Uterus (tissue), 4 donors: ENCODE results near the gene FMOD. TPM values are rescaled to one million over a fixed set of nuclear protein-coding genes. Genes with fewer than 3 reads are reported as not detected.
A peak's percentile ranks its signal among the peaks of the same experiment; 100 is the strongest.

Experiments
- DNase-seq, 2 donors: peaks; one replicate each; pipeline ENCODE4 v3.0.0-alpha.2; 2019 to 2020
- H3K27ac ChIP-seq, 2 donors: fragments of 200-600 bp; sonication (generic); 1 replicate in 1 of 2; 2 replicates in 1 of 2; pipeline ENCODE4 v1.5.1; 2016 to 2018
- H3K27me3 ChIP-seq, 2 donors: fragments of 200-600 bp; sonication (generic); one replicate each; pipeline ENCODE4 v1.5.1; 2018 to 2019; ENCODE audit warnings: control low read depth in 1 of 2
- H3K36me3 ChIP-seq, 2 donors: fragments of 200-600 bp; sonication (generic); one replicate each; pipeline ENCODE4 v1.5.1; 2019; ENCODE audit warnings: control low read depth in 1 of 2
- H3K4me1 ChIP-seq, 2 donors: fragments of 200-600 bp; sonication (generic); one replicate each; pipeline ENCODE4 v1.5.1; 2018 to 2019; ENCODE audit warnings: control low read depth in 1 of 2
- H3K4me3 ChIP-seq, 2 donors: fragments of 200-600 bp; sonication (generic); 1 replicate in 1 of 2; 2 replicates in 1 of 2; pipeline ENCODE4 v1.5.1; 2018 to 2019; ENCODE audit warnings: mild to moderate bottlenecking in 1 of 2
- H3K9me3 ChIP-seq, 2 donors: fragments of 200-600 bp; sonication (generic); one replicate each; pipeline ENCODE4 v1.5.1; 2019; ENCODE audit warnings: control low read depth in 1 of 2
- POLR2A ChIP-seq, 2 donors: fragments of 450-650 bp; IDR thresholded peaks; one replicate each; pipeline ENCODE4 v1.6.1; 2016; ENCODE audit warnings: antibody characterized with exemption in 2 of 2, mild to moderate bottlenecking in 1 of 2, moderate library complexity in 1 of 2
- intact Hi-C: fragments of 100-400 bp; cut with DNase I; formaldehyde crosslinking; loops from one replicate; pipeline ENCODE4 v1.15.1; 2023; ENCODE audit warnings: low total_unique reads
- total RNA-seq, 4 donors: library from RNA; depleted of rRNA in 3 of 4; stranded (reverse); fragments of >200 nt in 3 of 4; gene quantifications; one replicate each; pipeline versions ENCODE4 v1.1.0 to v1.2.4, GENCODE V29; 2014 to 2023
- TF ChIP-seq, protein P1 (sequence below), 4 experiments: fragments of 200-600 bp in 2 of 4; fragments of 450-650 bp in 2 of 4; sonication (generic) in 2 of 4; IDR thresholded peaks; one replicate each; pipeline ENCODE4 v1.5.1; 2016 to 2019; ENCODE audit warnings: antibody characterized with exemption in 4 of 4, mild to moderate bottlenecking in 2 of 4, moderate library complexity in 1 of 4
- donor health status: DM: yes; HTN: yes; CAD: no.

The FMOD gene
- total RNA-seq, 4 donors from 2014 or later = 41.8 to 119 (median 82.7) TPM

DNA sequence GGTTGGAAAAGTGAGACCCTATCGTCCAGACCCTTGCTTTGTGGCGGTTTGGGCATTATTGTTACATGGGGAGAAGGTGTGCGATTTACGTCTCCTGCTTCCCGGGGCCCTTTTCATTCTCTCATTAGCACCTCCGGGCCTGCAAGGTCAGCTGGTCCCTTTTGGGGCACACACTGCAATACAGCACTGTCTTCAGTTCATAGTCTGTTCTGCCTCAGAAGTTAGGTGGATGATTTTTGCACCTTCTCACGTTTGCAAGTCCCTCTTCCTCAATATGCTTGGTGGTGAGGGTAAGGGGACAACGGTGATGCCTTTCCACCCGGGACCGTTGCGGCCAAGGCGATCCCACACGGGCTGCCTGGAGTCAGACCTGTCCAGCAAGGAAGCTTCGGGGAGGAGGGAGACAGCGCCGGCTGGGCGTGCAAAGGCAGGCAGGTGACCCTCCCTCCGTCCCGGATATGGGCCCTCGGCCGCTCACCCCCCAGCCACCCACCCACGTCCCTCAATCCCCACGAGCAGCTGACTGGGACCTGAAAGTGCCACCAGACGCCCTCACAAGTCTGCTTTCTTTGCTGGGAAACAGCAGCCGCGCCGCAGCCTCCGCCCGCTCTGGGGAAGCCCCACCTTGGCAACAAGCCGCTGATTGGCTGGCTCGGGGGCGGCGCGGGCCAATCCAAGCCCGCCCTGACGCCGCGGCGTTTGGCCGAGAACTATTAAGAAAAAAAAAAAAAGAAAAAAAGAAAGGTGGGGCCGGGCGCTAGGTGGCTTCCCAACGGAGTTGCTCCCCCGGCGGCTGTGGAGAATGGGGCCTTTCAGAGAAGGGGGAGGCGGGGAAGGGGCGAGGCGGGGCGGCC lies 23.9 kb downstream of the FMOD start:
- Histone ChIP-seq H3K27me3 (no peaks in the 10 kb centered on the region), H3K9me3 (no peaks in the 10 kb centered on the region), H3K36me3 (no peaks in the 10 kb centered on the region), H3K4me1 (peaks cover 0 to 8% of the 10 kb centered on the region in 2 donors), H3K4me3 (peak overlapping the region; percentile 37 to 44), H3K27ac (peak overlapping the region; percentile 90 to 98)
- TF ChIP-seq, protein P1, sequence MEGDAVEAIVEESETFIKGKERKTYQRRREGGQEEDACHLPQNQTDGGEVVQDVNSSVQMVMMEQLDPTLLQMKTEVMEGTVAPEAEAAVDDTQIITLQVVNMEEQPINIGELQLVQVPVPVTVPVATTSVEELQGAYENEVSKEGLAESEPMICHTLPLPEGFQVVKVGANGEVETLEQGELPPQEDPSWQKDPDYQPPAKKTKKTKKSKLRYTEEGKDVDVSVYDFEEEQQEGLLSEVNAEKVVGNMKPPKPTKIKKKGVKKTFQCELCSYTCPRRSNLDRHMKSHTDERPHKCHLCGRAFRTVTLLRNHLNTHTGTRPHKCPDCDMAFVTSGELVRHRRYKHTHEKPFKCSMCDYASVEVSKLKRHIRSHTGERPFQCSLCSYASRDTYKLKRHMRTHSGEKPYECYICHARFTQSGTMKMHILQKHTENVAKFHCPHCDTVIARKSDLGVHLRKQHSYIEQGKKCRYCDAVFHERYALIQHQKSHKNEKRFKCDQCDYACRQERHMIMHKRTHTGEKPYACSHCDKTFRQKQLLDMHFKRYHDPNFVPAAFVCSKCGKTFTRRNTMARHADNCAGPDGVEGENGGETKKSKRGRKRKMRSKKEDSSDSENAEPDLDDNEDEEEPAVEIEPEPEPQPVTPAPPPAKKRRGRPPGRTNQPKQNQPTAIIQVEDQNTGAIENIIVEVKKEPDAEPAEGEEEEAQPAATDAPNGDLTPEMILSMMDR (IDR thresholded peaks at IDR 0.05) = no peak
- peak; percentile 78 to 79 for TF ChIP-seq POLR2A (IDR thresholded peaks at IDR 0.05)
- DNase-seq = peak; percentile 92 to 93
- intact Hi-C loops = no loop called here

DNA sequence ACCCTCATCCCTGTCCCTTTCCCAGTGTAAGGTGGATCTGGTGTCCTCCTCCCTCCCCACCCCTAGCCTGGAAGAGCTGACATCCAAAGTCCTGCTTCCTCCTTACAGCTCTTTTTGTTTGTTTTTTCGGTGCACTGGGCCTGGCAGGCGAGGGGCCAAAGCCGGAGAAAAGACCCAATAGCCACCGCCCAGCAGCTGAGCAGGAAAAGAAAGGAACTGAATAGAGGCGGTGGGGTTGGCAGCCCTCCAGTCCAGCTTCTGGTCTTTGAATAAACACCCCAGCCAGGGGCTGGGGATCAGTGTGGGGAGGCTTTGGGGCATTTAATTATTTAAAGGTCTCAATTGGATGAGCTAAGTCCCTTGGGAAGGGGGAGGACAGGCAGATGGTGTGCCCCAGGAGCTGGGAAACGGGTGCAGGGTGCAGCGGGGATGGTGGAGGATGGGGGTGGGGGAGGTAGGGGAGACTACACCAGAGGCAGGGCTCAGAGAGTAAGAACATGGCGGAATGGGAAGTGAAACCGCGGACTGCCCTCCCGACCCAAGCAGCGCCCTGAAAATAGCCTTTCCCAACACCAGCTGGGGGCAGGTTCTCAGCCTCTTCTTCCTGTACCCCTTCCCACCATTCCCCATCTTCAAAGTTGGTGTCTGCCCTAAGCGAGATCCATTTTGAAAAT lies 25.4 kb downstream of the FMOD start:
- no peak for DNase-seq
- intact Hi-C loops = no loop called here
- H3K9me3 ChIP-seq = no peaks in the 10 kb centered on the region
- no peak for TF ChIP-seq POLR2A (IDR thresholded peaks at IDR 0.05)
- TF ChIP-seq, protein P1 (IDR thresholded peaks at IDR 0.05) = no peak
- no peaks in the 10 kb centered on the region for H3K36me3 ChIP-seq
- H3K27me3 ChIP-seq = no peaks in the 10 kb centered on the region
- H3K4me1 ChIP-seq = peaks cover 0 to 20% of the 10 kb centered on the region in 2 donors
- H3K4me3 ChIP-seq = no peak overlapping the region
- H3K27ac ChIP-seq = peak overlapping the region in 1 of 2 donors; percentile 87

DNA sequence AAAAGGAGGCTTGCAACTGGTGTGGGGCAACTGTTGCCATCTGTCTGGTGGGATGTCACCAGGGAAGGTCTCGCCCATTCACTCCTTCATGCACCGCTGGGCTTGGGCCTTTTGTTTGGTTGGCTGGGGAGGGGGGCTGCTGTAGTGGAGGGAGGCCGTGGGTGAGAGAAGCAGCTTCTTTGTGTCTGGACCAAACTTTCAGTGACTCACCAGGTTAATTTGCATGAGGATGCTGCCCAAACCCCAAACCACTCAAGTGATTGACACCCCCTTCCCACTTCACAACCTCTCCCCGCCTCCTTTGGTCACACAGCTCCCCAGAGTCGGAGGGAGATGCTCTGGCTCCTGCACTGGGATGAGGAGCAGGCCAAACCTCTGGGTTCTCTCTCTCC lies 25.9 kb downstream of the FMOD start:
- DNase-seq = no peak
- Histone ChIP-seq H3K9me3 (no peaks in the 10 kb centered on the region), H3K27me3 (no peaks in the 10 kb centered on the region), H3K4me1 (peaks cover 0 to 24% of the 10 kb centered on the region in 2 donors), H3K27ac (peak overlapping the region in 1 of 2 donors; percentile 87), H3K36me3 (no peaks in the 10 kb centered on the region), H3K4me3 (no peak overlapping the region)
- intact Hi-C loops = no loop called here
- TF ChIP-seq, protein P1 (IDR thresholded peaks at IDR 0.05) = no peak
- no peak for TF ChIP-seq POLR2A (IDR thresholded peaks at IDR 0.05)

DNA sequence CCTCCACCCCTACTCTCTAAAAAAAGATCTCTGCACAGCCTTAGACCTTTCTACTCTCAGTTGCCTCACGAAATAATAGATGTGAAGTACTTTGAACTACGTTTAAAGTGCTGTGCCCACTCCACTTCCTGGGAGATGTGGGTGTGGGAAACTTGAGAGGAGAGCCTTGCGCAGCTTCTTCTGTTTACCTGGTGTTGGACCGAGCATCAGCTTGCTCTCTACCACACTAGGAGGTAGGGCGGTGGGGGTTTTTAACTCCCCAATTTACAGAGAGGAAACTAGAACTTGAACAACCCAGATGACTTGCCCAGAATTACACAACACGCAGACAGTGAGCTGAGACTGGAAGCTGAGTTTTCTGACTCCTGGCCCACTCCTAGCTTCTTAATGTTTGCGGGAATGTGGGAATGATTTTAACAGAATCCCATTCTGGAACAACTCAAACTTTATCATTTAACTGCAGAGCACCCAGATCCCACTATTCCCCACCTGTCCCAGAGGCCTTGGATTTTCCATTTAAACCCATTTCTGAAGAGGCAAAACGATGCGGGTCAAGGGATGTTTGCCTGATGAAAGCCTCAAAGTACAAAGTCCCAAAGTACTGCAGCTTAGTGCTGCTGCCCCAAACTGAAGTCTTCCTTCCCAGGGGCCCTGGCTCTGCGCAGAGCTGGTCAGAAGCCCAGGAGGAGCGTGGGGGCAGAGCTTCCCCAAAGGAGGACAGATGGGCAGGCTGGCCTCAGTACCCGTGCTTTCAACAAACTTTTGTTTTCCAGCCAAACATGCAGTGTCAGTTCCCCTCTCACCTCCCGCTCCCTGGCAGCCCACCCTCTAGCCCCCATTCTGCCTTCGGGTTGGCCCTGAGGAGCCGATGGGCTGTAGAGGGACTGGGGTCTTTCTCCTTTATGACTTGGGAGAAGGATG lies 26.6 kb downstream of the FMOD start:
- intact Hi-C loops = no loop called here
- H3K27ac ChIP-seq = peak overlapping the region; percentile 20 to 87
- no peak for DNase-seq
- H3K27me3 ChIP-seq = no peaks in the 10 kb centered on the region
- no peaks in the 10 kb centered on the region for H3K9me3 ChIP-seq
- peaks cover 0 to 24% of the 10 kb centered on the region in 2 donors for H3K4me1 ChIP-seq
- H3K4me3 ChIP-seq = no peak overlapping the region
- H3K36me3 ChIP-seq = no peaks in the 10 kb centered on the region
- no peak for TF ChIP-seq POLR2A (IDR thresholded peaks at IDR 0.05)
- TF ChIP-seq, protein P1 (IDR thresholded peaks at IDR 0.05) = no peak
